HG03520 (cell line): ENCODE data around the gene ANKRD40CL.
"Not testable (repeated sequence)": the region's sequence is repeated elsewhere in the genome, so short reads cannot be mapped to it uniquely, and the experiment has no call there.

Experiments
- ATAC-seq: cut with Tn5 transposase; IDR thresholded peaks from one replicate; pipeline ENCODE4 v1.9.1; 2021; ENCODE audit warnings: mild to moderate bottlenecking, moderate library complexity; ENCODE audit not compliant: unreplicated experiment

ANKRD40CL gene, protein sequence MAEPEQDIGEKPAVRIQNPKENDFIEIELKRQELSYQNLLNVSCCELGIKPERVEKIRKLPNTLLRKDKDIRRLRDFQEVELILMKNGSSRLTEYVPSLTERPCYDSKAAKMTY

DNA sequence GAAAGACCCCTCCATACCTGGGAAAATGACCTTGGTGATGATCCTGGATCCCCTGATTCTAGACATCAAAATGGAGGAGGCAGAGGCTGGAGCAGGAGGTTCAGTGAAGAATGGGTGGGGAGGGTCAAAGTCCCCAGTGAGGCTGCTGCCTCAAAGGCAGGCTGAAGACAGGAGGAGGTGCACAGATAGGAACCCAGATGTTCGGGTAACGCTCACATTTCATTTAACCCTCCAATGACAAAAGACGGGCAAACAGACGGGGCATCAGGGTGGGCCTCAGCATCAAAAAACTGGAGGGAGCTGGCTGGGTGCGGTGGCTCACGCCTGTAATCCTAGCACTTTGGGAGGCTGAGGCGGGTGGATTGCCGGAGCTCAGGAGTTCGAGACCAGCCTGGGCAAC lies at the start of gene ANKRD40CL:
Gene ANKRD40CL (minus strand): TSS at position 73 of the 400 bp plus-strand sequence. CDS start 605 bp downstream, outside the sequence.
- no peak for ATAC-seq

DNA sequence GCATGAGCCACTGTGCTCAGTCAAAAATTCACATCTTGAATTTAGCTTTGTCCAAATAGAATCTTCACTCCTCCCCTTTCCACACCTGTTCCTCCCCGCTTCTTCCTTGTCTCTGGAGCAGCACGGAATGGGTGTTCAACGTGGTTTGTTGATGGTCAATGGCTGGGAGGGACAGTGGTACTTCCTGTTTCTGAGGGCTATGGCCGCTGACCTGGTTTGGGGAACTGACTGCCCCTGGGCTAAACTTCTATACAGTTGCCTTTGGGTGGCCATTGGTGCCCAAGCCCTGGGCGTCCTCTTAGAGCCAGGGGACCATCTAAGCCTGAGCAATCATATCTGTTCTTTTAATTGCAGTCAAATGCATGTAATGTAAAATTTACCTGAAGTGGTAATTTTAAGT lies 49.0 kb upstream of the ANKRD40CL start:
- ATAC-seq, result no peak

DNA sequence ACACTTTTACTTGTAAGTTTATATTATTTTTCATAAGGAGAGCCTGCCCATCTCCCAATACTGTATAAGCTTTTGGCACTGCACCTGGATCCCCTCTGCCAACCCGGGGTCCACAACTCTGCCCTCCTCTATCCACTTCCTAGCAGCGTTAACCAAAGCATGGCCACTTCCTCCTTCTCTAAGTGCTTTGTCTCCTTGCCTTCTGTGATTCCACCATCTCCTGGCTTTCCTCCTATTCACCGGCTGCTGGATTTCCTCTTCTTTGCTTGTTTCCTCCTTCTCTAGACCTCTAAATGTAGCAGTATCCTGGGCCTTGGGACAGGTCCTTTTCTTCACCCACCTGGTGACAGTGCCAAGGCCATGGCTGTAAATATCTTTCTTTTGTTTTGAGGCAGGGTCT lies 48.1 kb upstream of the ANKRD40CL start:
- ATAC-seq, result no peak

DNA sequence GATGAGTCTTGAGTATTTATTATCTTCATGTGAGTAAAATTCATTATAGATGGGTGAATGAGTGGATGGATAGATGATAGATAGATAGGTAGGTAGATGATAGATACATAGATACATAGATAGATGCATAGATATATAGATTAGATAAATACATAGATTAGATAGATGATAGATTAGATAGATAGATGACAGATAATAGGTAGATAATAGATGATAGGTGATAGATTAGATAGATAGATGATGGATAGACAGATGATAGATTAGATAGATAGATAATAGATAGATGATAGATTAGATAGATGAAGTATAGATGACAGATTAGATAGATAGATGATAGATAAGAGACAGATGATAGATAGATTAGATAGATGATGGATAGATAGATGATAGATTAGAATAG lies 46.3 kb upstream of the ANKRD40CL start:
- no peak for ATAC-seq

DNA sequence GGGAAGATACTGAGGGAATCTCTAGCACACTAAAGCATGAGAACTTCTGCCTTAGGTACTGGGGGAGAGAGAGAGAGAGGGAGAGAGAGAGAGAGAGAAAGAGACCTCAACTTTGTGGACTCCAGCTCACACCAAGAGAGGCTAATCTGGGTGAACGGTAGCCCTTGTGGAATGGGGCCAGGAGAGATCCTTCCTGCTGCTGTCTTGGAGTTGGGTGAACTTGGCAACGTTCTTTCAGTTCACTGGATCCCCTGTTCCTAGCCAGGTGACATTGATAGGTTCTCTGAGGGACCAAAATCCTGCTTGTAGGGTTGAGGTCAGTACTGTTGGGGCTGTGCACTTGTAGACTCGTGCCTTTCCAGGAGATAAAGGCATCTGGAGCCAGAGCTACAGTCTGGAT lies 41.6 kb upstream of the ANKRD40CL start:
- ATAC-seq, result no peak

DNA sequence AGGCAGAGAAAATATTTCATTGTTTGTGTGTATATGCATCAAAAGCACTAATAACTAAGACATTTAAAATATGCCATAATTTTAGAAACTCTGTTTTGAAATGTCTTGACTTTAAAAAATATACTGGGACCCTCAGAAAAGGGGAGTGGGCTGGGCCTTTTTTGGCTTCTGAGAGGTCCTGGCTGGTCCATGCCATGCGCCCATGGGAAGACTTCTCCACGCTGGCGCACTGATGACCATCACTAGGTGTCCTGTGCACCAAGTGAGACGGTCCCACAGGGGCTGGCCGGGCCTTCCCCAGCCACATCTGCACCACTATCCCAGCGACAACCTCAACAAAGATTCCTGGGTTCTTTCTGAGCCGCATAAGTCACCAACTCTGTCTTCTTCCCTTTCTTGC lies 41.1 kb upstream of the ANKRD40CL start:
- ATAC-seq, result no peak

DNA sequence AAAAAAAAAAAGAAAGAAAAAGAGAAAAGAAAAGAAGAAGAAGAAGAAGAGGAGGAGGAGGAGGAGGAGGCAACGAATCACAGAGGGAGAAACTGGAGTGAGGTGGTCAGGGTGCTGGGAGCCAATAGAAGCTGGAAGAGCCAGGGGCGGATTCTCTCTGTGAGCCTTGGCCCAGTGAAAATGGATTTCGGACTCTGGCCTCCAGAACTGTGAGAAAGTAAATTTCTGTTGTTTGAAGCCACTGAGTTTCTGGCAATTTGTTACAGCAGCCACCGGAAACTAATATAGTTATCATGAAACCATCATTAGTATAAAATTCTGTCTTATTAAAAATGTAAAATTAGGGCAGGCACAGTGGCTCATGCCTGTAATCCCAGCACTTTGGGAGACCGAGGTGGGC lies 40.4 kb upstream of the ANKRD40CL start:
- no peak for ATAC-seq

DNA sequence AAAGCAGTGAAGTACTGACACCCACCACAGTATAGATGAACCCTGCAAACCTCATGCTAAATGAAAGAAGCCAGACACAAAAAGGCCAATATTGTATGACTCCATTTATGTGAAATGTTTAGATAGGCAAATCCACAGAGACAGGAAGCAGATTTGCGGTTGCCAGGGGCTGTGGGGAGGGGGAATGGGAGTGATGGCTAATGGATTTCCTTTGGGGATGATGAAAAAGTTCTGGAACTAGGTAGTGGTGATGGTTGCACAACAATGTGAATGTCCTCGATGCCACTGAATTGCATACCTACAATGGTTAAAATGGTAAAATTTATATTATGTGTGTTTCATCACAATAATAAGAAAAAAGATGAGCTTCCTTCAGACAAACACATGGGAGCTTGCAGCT lies 39.7 kb upstream of the ANKRD40CL start:
- ATAC-seq, result no peak

DNA sequence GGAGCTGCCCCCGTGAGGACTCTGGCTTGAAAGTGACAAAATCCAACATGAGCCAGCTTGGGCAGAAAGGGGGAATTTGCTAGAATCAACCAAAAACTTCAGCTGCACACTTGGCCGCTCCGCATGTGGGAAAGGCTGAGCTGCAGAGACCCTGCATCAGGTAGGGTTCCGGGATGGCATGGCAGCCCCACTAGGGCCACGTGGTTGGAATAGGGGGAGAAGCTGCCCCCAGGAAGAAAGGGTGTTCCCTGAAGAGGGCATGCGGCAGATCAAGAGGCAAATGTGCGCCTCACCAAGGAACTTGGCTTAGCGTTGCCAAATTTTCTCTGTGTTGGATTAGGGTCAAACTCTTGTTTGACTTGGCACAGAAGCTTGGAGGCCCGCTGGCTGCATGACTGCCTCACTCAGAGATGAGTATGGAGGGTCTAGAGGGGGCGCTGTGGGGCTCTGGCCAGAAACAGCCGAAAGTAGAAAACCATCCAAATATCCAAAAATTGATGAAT lies 38.9 kb upstream of the ANKRD40CL start:
- ATAC-seq, result no peak

DNA sequence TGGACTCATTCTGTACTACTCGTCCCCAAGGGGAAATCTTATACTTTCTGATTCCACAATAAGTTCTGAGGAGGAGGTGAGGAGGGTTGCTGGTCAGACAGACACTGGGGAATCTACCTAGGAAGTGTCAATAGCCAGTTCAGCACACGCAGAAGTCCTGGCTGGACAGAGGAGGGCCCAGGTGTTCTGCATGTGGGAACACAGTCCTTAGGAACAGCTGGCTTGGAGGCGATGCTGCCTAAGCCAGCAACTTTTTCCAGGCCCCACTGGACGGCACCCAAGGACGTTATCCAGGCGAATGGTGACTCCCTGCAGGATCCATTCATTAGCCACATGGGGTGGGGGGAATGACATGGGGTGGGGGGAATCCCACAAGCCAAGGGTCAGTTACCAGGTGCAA lies 38.2 kb upstream of the ANKRD40CL start:
- ATAC-seq, result no peak

DNA sequence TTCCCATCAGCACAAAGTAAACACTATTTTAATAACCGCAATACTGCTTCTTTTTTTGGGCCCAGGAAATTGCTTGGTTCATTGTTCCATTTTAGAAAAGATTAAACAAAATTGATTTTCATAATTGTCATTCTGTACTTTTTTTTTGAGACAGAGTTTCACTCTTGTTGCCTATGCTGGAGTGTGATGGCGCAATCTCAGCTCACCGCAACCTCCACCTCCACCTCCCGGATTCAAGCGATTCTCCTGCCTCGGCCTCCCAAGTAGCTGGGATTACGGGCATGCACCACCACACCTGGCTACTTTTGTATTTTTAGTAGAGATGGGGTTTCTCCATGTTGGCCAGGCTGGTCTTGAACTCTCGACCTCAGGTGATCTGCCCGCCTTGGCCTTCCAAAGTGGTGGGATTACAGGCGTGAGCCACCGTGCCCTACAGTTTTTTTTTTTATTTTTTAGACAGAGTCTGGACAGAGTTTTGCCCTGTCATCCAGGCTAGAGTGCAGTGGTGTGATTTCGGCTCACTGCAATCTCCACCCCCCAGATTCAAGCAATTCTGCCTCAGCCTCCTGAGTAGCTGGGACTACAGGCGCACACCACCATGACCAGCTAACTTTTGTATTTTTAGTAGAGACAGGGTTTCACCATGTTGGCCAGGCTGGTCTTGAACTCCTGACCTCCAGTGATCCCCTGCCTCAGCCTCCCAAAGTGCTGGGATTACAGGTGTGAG lies 37.6 kb upstream of the ANKRD40CL start:
- ATAC-seq, result not testable (repeated sequence)

DNA sequence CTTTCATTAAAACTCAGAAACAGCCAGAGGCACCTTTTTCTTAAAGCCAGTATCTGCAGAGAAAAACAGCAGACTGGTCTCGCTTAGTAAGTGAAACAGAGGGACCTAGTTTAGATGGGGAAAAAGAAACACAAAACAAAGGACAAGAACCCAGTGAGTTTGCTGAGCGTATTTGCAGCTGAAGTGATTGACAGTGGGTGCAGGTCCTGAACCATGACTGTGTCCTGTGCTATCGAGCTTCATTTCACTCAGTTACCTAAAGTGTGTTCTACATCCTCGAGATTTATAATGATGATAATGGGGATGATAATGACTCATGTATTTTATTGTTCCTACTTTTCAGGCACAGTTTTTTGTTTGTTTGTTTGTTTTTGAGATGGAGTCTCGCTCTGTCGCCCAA lies 36.4 kb upstream of the ANKRD40CL start:
- no peak for ATAC-seq

DNA sequence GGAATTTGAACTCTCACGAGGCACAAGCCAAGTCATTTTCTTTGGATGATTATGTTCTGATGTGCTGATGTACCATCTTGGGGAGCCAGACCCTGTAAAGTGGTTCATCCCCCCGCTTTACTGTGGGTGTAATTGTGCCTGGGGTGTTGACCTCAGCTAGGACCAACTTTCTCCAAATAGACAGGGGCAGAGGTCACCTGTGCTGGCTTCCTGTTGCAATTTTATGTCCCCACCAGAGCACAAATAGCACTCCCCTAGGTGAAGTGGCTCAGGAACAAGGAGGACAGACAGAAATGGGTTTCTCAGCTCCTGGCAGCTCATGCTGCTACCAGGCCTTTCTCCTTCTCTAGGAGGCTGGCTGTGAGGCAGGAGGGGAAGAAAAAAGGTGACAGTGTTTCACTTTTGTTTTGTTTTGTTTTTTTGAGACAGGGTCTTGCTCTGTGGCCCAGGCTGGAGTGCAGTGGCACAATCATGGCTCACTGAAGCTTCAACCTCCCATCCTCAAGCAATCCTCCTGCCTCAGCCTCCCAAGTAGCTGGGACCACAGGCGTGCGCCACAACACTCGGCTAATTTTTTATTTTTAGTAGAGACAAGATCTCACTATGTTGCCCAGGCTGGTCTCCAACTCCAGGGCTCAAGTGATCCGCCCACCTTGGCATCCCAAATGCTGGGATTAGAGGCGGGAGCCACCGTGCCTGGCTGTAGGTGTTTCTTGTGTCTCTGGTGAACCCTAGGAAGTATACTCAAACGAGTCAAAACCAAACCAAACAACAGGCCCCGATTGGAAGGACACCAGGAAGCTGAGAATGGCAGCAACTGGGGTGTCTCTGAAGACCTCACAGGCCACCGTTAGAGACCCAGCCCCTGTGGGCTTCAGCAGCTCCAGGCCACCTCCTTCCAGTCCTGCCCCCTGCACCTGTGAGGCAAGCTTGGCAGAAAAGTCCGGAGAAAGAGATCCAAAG lies 35.6 kb upstream of the ANKRD40CL start:
- ATAC-seq, result no peak

DNA sequence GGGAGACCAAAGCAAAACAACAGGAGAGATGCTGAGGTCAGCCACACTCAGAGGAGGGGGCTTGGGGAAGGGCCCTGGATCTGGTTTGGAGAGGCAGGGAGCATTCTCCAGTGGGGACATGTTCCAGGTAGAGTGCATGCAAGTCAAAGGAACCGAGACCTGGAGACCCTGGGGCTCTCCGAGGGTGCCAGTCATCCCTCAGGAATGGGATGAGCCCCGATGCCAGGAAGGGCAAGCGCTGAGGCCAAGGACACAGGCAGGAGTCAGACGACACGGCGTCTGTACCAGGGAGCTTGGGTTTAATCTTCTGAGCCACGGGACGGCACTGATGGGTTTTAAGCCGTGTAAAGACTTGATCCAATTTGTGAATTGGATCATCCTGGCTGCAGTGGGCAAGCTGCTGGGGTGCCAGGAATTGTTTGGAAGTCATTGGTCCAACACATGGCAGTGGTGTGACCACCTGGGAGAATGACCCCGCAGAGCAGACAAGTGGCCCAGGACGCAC lies 32.9 kb upstream of the ANKRD40CL start:
- no peak for ATAC-seq

DNA sequence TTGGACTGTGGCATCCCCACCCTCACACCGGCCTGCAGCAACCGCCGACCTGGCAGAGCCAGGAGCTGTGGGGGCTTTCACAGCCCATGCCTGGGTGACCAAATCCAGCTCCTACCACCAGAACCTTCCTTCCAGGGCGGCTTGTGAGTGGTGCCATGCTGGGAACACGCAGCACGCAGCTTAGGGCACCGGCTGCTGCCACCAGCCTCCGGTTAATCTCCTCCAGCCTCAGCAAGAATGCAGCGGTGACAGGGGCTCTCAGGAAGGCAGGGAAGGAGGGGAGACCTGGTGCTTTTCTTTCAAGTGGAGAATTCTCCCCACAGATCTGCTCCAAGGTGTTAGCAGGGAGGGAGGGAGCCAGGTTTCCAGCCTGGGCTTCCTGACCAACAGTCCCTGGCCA lies 32.3 kb upstream of the ANKRD40CL start:
- ATAC-seq, result no peak

DNA sequence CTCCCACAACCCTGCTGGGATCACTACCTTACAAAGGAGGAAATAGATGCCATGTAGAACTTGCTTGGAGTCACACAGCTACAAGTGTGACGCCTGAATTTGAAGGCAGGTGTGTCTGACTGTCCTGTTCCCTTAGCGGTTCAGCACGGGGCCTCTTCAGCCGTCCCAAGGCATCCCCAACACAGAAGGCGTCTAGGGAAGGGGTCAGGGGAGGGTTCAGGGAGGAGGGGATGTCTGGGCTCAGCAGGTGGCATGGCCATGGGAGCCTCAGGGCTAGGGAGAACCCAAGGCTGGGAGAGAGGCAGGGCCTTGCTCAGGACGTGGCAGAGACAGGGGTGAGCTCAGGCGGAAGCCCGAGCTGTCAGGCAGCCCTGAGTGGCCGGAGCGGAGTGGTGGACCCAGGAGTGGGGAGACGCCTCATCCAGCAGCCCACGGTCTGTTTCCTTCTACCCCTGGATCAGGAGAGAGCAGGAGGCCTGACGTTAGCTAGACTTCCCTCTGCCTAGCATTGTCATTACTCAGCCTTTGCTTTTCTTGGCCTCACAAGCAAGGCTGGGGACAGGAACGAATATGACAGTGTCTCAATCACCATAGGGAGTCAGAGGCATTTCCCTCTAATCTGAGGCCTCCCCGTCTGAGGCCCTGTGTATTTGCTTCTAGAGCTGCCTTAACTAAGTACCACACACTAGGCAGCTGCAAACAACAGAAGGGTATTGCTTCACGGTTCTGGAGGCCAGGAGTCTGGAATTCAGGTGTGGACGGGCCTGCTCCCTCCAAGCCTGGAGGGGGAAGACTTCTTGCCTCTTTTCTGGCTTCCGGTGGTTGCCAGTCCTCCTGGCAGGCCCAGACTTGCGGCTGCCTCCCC lies 31.3 kb upstream of the ANKRD40CL start:
- no peak for ATAC-seq

DNA sequence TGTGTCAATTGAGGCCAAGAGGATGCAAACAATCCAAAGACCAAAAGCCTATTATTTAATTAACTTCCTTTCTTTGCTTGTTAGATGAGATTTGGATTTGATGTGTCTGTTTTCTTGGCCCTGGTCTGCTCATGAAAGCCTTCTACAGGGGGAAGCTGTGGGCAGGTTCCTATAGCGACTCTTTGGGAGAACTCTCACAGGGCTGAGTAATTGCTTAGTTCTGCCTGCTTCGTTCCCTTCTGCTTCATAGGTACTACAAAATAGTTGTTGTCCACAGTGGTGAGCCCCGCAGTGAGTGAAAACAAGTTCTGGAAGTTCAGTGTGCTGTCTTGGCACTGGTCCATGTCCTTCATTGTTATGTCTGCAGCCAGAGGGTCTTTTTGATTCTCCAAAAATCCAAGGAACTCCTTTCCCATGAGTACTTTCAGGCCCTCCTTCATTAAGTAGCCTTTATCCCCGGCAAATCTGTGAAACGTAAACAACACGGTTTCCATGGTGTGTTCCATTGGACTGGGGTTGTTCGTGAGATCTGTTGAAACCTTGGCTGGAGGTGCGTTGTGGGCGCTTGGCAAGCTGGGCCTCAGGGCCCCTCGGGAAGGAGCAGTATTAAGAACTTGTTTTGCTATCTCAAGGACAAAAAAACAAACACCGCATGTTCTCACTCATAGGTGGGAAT lies 30.0 kb upstream of the ANKRD40CL start:
- no peak for ATAC-seq

DNA sequence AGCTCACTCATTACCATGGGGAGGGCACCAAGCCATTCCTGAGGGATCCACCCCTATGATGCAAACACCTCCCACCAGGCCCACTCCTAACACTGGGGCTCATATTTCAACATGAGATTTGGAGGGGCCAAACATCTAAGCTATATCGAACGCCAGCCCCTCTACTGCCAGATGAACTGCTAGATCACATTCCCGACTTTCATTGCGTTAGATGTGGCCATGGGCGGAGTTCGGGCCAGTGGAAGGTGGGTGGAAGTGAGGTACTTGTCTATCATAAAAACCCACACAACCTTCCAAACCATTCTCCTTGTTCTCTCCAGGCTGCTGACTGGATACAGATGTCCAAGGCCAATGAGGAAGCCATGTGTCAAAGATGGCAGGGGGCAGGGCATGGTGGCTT lies 27.0 kb upstream of the ANKRD40CL start:
- no peak for ATAC-seq

DNA sequence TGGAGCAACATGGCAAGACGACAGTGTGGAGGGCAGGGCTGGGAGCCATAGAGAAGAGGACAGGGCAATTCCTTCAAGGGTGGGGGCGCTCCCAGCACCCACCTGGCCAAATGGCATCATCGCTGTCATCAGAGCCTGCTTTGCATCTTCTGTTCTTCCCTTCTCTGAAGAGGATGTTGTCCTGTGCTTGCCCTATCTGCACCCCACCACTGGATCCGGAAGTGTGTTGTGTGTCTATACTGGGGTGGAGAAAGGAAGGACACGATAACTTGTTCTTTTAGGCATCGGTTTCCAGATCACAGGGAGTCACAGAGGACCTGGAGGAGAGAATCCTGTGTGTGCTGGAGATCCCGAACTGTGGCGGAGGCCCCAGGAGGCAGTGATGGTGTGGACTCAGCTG lies 25.7 kb upstream of the ANKRD40CL start:
- ATAC-seq, result no peak

DNA sequence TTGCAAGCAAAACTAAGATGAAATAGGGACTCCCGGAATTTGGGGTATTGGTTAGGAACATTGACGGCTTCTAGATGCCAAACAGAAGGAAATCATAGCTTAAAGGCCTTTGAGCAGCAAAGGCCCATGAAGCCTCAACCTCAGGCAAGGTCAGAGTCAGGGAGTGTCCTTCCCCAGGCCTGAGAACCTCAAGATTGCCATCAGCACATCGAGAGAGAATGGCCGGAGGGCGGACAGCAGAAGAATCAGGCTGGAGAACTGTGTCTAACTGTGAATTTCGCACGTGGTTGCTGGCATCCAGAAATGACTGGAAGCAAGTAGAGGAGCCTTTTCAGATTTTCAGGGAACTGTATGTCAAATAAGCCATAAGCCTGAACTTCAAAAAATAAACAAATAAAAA lies 24.8 kb upstream of the ANKRD40CL start:
- no peak for ATAC-seq
